ENCODE results near the gene HGFAC.

The HGFAC gene

DNA sequence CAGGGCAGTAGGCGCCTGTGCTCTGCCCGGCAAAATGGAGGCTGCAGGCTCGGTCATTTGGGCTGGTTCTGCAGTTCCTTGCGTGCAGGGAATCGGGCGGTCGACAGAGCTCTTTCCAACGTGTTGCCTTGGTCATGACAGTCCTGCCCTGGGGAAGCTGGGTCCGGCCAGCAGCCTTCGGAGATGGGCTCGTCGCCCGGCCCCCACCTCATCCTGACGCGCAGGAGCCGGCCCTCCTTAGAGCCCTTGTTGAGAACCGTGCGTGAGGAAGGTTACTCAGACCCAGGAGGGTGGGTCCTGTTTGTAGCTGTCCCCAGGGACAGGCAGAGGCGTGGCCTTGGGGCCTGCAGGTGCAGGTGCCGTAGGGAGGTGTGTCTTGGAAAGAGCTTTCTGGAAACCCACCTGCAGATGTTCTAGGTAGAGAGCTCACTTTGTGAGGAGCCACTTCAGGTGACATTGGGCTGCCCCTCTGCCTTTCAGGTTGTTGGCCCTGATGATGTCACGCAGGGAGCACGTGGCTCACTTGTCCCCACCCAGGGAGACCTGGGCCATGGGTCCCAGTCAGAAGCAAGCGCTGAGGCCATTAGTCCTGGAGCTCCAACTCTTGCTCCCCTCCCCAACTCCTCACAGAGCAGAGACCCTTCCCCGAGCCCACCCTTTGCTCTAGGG is 15.2 kb upstream of the HGFAC start:
- no peak for DNase-seq (ENCODE audit: low read depth)
- TF ChIP-seq, protein P1, sequence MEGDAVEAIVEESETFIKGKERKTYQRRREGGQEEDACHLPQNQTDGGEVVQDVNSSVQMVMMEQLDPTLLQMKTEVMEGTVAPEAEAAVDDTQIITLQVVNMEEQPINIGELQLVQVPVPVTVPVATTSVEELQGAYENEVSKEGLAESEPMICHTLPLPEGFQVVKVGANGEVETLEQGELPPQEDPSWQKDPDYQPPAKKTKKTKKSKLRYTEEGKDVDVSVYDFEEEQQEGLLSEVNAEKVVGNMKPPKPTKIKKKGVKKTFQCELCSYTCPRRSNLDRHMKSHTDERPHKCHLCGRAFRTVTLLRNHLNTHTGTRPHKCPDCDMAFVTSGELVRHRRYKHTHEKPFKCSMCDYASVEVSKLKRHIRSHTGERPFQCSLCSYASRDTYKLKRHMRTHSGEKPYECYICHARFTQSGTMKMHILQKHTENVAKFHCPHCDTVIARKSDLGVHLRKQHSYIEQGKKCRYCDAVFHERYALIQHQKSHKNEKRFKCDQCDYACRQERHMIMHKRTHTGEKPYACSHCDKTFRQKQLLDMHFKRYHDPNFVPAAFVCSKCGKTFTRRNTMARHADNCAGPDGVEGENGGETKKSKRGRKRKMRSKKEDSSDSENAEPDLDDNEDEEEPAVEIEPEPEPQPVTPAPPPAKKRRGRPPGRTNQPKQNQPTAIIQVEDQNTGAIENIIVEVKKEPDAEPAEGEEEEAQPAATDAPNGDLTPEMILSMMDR (IDR thresholded peaks at IDR 0.05; ENCODE audit: low read length, missing control alignments) = no peak
- H3K4me3 ChIP-seq (replicated peaks; ENCODE audit: low read depth, low read length) = no peak overlapping the region

DNA sequence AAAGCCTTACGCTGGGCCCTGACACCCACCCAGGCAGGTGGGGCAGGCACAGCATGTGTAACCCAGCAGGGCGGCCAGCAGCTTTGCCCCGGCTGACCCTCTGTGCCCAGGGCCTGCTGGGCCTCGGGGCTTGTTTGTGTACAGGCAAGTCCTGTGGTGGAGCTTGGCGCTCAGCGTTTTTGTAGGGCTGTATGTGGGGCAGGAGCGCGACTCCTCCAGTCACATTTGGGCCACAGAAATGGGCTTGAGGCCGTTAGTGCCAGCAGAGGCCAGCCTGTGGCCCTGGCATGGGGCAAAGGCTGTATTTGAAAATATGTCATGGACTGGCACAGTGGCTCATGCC is 14.7 kb upstream of the HGFAC start:
- TF ChIP-seq, protein P1 (IDR thresholded peaks at IDR 0.05; ENCODE audit: low read length, missing control alignments) = no peak
- DNase-seq (ENCODE audit: low read depth) = no peak
- no peak overlapping the region for H3K4me3 ChIP-seq (replicated peaks; ENCODE audit: low read depth, low read length)

DNA sequence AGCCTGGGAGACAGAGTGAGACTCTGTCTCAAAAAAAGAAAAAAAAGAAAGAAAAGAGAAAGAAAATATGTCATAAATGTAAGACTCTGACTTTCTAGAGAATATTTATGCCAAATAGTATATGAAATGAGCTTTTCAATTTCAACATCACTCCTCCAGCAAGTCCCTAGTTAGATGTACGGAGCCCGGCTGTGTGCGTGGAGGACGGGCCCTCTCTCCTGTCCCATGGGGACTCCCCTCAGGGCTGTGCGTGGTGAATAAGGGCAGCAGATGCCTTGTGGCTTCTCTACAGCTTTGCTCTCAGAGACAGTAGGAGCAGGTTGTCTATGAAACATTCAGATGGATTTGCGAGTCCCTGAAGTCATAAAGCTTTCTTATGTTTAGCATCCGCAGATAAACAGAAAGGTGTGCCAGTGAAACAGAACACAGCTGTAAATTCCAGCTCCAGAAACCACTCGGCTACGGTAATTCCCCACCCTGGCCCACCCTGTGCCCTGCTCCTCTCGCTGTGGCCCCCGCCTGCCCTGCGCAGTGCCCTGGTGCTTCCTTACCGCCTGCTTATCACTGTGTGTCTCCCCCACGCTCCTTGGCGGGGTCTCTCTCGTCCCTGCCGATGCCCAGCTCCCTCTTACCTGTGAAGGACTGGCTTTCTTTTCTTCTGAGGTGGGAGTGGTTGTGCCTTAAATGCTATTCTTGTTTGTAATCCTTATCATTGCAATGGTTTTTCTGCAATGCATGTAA is 13.9 kb upstream of the HGFAC start:
- no peak for DNase-seq (ENCODE audit: low read depth)
- TF ChIP-seq, protein P1 (IDR thresholded peaks at IDR 0.05; ENCODE audit: low read length, missing control alignments) = no peak
- H3K4me3 ChIP-seq (replicated peaks; ENCODE audit: low read depth, low read length) = no peak overlapping the region

GRCh38 chr4:3429651-3430050 is 12.1 kb upstream of the HGFAC start:
- DNase-seq (ENCODE audit: low read depth) = no peak
- TF ChIP-seq, protein P1 (IDR thresholded peaks at IDR 0.05; ENCODE audit: low read length, missing control alignments) = no peak
- H3K4me3 ChIP-seq (replicated peaks; ENCODE audit: low read depth, low read length) = no peak overlapping the region

- H3K4me3 ChIP-seq (replicated peaks; ENCODE audit: low read depth, low read length) = no peak overlapping the region
- TF ChIP-seq, protein P1 (IDR thresholded peaks at IDR 0.05; ENCODE audit: low read length, missing control alignments) = no peak
- no peak for DNase-seq (ENCODE audit: low read depth)
Measured at GRCh38 chr4:3430524-3430923, 11.2 kb upstream of the HGFAC start.

- TF ChIP-seq, protein P1 (IDR thresholded peaks at IDR 0.05; ENCODE audit: low read length, missing control alignments) = no peak
- H3K4me3 ChIP-seq (replicated peaks; ENCODE audit: low read depth, low read length) = no peak overlapping the region
- DNase-seq (ENCODE audit: low read depth) = no peak
Measured at GRCh38 chr4:3431446-3431993, 10.2 kb upstream of the HGFAC start.

Data from fibroblast of pulmonary artery (primary cell).